ENCODE results near the gene TNS3.
A peak's percentile ranks its signal among the peaks of the same experiment; 100 is the strongest.

DNA sequence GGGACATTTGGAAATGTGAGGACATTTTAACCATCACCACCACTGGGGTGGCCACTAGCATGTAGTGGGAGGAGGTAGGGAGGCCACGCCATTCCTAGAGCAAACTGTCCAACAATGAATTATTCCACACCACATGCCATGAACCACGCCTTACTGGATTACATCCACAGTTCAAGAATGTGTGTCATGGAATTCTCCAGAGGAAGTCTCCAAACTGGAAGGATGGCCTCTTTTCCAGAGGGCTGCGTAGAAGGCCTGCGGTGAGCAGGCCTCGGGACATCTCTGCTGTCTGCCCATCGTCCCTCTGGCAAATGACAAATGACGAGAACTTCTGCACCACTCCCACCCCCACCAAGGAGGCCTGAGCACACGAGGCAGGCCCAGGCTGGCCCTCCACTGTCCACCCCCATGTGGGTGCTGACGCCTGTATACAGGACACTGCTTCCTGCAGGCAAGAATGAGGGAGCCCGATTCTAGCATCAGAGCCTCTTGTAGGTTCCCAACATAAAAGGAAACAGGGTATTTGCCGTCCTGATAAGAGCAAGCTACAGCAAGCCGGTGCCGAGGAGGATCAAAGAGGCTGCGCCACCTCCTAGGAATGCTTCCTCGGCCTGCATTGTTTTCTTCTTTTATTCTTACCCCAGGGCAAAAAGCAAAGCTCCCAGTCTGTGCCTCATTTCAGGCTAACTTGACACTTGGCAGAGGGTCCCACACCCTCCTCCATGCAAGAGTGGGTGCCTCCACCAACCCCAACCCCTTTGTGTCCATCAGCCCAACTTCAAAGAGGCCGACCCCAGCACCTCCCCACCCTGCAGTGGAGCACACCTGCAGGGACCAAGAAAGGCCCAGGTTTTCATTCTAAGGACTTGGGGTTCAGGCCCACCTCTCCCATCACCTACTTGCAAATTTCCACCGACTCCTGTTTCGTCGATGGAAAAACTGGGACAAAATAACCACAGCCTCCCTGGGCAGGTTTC is 23.9 kb downstream of the TNS3 start:
- TF ChIP-seq, protein P1, sequence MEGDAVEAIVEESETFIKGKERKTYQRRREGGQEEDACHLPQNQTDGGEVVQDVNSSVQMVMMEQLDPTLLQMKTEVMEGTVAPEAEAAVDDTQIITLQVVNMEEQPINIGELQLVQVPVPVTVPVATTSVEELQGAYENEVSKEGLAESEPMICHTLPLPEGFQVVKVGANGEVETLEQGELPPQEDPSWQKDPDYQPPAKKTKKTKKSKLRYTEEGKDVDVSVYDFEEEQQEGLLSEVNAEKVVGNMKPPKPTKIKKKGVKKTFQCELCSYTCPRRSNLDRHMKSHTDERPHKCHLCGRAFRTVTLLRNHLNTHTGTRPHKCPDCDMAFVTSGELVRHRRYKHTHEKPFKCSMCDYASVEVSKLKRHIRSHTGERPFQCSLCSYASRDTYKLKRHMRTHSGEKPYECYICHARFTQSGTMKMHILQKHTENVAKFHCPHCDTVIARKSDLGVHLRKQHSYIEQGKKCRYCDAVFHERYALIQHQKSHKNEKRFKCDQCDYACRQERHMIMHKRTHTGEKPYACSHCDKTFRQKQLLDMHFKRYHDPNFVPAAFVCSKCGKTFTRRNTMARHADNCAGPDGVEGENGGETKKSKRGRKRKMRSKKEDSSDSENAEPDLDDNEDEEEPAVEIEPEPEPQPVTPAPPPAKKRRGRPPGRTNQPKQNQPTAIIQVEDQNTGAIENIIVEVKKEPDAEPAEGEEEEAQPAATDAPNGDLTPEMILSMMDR (conservative IDR thresholded peaks at IDR 0.05 in 1 of 2, IDR thresholded peaks at IDR 0.05 in 1 of 2; ENCODE audit: extremely low read depth in 1 of 2, insufficient read depth in 1 of 2, low read depth in 1 of 2, low read length in 2 of 2) = peak in 1 of 2 donors; percentile 12
- TF ChIP-seq EZH2 (IDR thresholded peaks at IDR 0.05; ENCODE audit: borderline replicate concordance, low read length) = no peak
